ENCODE results near the gene GALNT18.

The GALNT18 gene

DNA sequence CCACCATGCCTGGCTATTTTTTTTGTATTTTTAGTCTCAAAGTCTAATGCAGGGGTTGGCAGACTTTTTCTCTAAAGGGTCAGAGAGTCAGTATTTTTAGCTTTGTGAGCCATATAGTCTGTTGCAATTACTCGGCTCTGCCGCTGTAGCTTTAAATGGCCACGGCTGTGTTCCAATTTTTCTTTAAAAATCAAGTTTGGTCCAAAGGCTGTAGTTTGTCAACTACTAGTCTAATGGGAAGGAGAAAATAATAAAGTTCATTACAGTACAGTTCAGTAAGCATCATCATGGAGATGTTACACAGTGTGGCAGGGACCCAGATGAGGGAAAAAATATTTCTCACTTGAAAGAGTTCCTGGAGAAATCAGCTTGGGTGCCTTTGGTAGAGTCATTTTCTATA is 376.4 kb downstream of the GALNT18 start:
- 97% methylated on average over 3 of the region's 3 CpGs for WGBS, 2 experiments (ENCODE audit: insufficient coverage in 2 of 2)
- Histone ChIP-seq H3K9me3 (ENCODE audit: control insufficient read depth, low read length) (no peaks in the 10 kb centered on the region), H3K4me1 (ENCODE audit: control insufficient read depth, insufficient read depth, low read length, poor library complexity, severe bottlenecking) (peaks cover 9% of the 10 kb centered on the region), H3K4me3 (ENCODE audit: extremely low read depth, insufficient read depth, low read length, poor library complexity, severe bottlenecking) (no peak overlapping the region), H3K36me3 (ENCODE audit: control insufficient read depth, insufficient read depth, low read length) (no peaks in the 10 kb centered on the region), H3K27ac (ENCODE audit: low read depth, low read length, severe bottlenecking) (no peak overlapping the region)

DNA sequence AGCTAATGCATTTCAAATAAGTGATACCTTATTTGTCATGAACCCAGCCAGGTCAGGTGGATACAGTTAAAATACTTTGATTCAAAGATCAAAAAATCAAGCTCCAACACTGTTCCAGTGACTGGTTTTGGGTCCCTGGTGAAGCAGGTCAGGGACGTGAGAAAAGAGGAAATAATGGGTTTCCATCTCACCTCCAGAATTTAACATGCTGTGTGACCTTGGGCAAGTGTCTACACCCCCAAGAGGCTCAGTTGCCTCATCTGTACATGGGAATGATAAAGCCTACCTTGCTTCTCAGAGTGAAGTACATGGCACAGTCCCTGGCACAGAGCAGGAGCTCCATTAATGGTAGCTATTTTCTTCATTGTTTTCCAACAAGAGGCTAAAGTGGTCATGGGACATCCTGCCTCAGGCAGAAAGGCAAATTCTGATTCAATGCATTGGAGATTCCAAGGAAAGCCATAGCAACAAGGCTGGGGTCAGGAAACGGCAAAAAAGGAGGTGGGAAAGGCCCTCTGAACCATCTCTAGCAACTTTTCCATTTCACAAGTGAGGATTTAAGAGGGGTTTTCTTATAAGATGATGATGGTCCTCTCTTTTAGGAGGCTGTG is 377.2 kb downstream of the GALNT18 start:
- Histone ChIP-seq H3K4me3 (ENCODE audit: extremely low read depth, insufficient read depth, low read length, poor library complexity, severe bottlenecking) (no peak overlapping the region), H3K36me3 (ENCODE audit: control insufficient read depth, insufficient read depth, low read length) (no peaks in the 10 kb centered on the region), H3K27ac (ENCODE audit: low read depth, low read length, severe bottlenecking) (peak overlapping the region; percentile 97), H3K9me3 (ENCODE audit: control insufficient read depth, low read length) (no peaks in the 10 kb centered on the region), H3K4me1 (ENCODE audit: control insufficient read depth, insufficient read depth, low read length, poor library complexity, severe bottlenecking) (peaks cover 6% of the 10 kb centered on the region)
- WGBS, 2 experiments (ENCODE audit: insufficient coverage in 2 of 2): 80% methylated on average over 1 of the region's 2 CpGs; no CpG with 5 or more reads in 1 of the 2 experiments

DNA sequence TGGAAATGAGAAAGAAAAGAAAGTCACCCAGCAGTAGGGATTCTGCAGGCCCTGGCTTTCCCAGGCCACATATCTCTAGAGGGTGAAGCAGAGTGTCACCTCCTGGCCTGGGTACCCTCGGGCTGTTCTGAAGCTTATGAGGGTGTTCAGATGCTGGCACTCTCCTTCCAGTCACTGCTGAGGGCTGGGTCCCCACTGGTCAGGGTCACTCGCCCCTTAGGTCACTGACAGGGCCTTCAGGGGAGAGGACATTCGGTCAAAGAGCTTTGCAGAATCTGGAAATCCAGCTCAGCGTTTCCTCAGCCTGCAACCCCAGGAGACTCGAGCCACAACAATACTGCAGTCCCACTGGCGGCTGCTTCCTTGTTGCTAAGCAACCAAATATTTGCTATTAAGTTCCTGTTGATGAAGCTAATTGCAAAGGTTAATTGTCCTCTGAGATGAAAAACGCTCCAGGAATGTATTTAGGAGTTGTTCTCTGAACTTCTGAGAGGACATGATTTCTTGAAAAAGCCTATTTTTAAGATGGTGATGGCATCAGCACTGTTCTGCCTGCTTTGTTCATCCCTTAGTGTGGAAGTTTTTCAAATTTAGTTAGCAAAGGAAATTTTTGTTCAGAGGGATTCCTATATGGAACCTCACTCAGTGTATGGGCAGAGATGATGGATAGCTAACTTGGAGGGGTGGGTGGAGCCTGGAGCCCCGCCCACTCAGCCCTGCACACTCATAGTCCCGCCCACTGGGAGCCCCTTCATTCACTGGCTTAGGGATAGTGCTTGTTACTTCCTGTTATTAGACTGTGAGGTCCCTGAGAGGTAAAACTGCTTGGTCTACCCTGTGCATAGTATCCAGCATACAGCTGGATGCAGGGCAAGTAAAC is 378.0 kb downstream of the GALNT18 start:
- H3K9me3 ChIP-seq (ENCODE audit: control insufficient read depth, low read length): no peaks in the 10 kb centered on the region
- WGBS, 2 experiments (ENCODE audit: insufficient coverage in 2 of 2): 52 to 54% methylated on average over 6 to 9 of the region's 9 CpGs
- H3K36me3 ChIP-seq (ENCODE audit: control insufficient read depth, insufficient read depth, low read length): no peaks in the 10 kb centered on the region
- H3K27ac ChIP-seq (ENCODE audit: low read depth, low read length, severe bottlenecking): peak overlapping the region; percentile 97
- no peak overlapping the region for H3K4me3 ChIP-seq (ENCODE audit: extremely low read depth, insufficient read depth, low read length, poor library complexity, severe bottlenecking)
- peaks cover 6% of the 10 kb centered on the region for H3K4me1 ChIP-seq (ENCODE audit: control insufficient read depth, insufficient read depth, low read length, poor library complexity, severe bottlenecking)

DNA sequence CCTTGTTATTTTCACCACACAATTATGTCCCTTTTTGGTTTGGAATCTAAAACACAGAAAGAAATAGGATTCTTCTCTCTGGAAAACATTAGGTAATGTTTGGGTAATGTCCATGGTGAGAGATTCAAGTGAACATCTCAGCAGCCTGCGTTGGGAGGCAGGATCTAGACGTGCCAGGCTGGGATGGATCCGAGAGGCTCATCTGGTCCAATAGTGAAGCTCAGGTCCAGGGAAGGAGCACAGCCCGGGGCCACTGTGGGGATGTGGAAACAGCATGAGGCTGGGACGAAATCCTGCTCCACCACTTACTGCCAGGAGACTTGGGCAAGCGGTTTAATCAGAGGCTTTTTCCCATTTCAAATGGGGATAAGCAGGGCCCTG is 378.6 kb downstream of the GALNT18 start:
- no peaks in the 10 kb centered on the region for H3K36me3 ChIP-seq (ENCODE audit: control insufficient read depth, insufficient read depth, low read length)
- no peak overlapping the region for H3K4me3 ChIP-seq (ENCODE audit: extremely low read depth, insufficient read depth, low read length, poor library complexity, severe bottlenecking)
- no peaks in the 10 kb centered on the region for H3K9me3 ChIP-seq (ENCODE audit: control insufficient read depth, low read length)
- H3K4me1 ChIP-seq (ENCODE audit: control insufficient read depth, insufficient read depth, low read length, poor library complexity, severe bottlenecking): peaks cover 6% of the 10 kb centered on the region
- 86 to 94% methylated on average over 3 to 5 of the region's 6 CpGs for WGBS, 2 experiments (ENCODE audit: insufficient coverage in 2 of 2)
- H3K27ac ChIP-seq (ENCODE audit: low read depth, low read length, severe bottlenecking): peak overlapping the region; percentile 97

DNA sequence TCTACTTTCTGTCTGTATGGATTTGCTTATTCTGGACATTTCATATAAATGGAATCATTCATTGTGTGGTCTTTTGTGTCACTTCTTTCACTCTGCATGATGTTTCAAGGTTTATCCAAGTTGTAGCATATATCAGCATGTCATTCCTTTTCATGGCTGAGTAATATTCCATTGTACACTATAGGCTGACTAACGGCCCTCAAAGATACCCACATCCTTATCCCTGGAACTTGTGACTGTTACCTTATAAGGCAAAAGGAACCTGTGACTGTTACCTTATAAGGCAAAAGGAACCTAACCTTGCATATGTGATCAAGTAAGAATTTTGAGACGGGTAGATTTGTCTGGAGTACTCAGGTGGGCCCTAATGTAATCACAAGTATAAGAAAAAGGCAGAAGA is 380.5 kb downstream of the GALNT18 start:
- WGBS, 2 experiments (ENCODE audit: insufficient coverage in 2 of 2): 88% methylated on average over 1 of the region's 2 CpGs; no CpG with 5 or more reads in 1 of the 2 experiments
- Histone ChIP-seq H3K4me1 (ENCODE audit: control insufficient read depth, insufficient read depth, low read length, poor library complexity, severe bottlenecking) (peaks cover 6% of the 10 kb centered on the region), H3K36me3 (ENCODE audit: control insufficient read depth, insufficient read depth, low read length) (no peaks in the 10 kb centered on the region)

DNA sequence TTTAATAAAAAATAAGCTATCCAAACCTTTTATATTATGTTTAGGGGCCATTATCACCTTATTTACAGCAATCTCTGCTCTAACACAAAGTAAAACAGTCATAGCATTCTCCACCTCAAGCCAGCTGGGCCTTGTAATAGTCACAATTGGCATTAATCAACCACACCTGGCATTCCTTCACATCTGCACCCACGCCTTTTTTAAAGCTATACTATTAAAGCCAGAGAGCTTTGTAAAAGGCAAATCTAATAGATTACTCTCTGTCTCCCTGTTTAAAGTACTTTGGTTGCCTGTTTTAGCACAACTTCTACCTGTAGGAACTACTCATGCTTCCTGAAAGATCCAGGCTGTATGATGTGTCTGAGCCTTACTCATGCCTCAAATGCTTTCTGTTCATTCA is 381.8 kb downstream of the GALNT18 start:
- Histone ChIP-seq H3K27ac (ENCODE audit: low read depth, low read length, severe bottlenecking) (no peak overlapping the region), H3K4me3 (ENCODE audit: extremely low read depth, insufficient read depth, low read length, poor library complexity, severe bottlenecking) (no peak overlapping the region), H3K9me3 (ENCODE audit: control insufficient read depth, low read length) (no peaks in the 10 kb centered on the region), H3K4me1 (ENCODE audit: control insufficient read depth, insufficient read depth, low read length, poor library complexity, severe bottlenecking) (peaks cover 6% of the 10 kb centered on the region), H3K36me3 (ENCODE audit: control insufficient read depth, insufficient read depth, low read length) (no peaks in the 10 kb centered on the region)
- 100% methylated on average over 1 of the region's 1 CpG; no CpG with 5 or more reads in 1 of the 2 experiments for WGBS, 2 experiments (ENCODE audit: insufficient coverage in 2 of 2)

More for the DNA sequence above, 380.5 kb downstream of the GALNT18 start:
- Histone ChIP-seq H3K9me3 (ENCODE audit: control insufficient read depth, low read length) (no peaks in the 10 kb centered on the region), H3K4me3 (ENCODE audit: extremely low read depth, insufficient read depth, low read length, poor library complexity, severe bottlenecking) (no peak overlapping the region), H3K27ac (ENCODE audit: low read depth, low read length, severe bottlenecking) (no peak overlapping the region)

DNA sequence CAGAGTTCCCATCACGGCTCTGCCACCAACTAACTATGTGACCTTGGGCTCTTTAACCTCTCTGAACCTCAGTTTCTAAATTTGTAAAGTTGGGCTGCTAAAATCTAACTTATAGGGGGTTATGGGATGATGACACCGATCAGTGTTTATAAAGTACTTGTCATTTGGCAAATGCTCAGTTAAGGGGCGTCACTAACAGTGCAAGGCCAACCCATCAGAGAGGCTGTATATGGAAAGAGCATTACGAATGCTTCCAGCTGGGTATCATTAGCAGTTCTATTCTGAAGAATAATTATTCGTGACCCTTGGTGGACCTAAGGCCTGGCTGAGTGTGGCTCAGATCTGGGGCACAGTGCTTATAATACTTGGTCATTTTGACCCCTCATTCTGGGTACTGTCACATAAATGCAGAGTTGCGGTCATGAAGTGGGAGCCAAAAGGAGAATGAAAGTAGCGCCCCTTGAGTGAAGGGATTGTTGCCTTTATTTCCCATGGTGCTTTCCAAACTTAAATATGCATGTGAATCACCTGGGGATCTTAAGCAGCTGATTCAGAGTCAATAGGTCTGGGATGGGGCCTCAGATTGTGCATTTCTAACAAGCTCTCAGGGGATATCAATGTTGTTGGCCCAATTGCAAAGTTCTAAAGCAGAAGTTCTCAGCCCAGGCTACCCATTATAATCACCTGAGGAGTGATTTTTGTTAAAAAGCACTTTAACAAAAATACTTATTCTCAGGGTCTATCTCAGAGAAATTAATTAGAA is 384.6 kb downstream of the GALNT18 start:
- Histone ChIP-seq H3K4me3 (ENCODE audit: extremely low read depth, insufficient read depth, low read length, poor library complexity, severe bottlenecking) (no peak overlapping the region), H3K36me3 (ENCODE audit: control insufficient read depth, insufficient read depth, low read length) (no peaks in the 10 kb centered on the region), H3K9me3 (ENCODE audit: control insufficient read depth, low read length) (no peaks in the 10 kb centered on the region), H3K27ac (ENCODE audit: low read depth, low read length, severe bottlenecking) (no peak overlapping the region), H3K4me1 (ENCODE audit: control insufficient read depth, insufficient read depth, low read length, poor library complexity, severe bottlenecking) (no peaks in the 10 kb centered on the region)
- WGBS, 2 experiments (ENCODE audit: insufficient coverage in 2 of 2): 92 to 93% methylated on average over 7 of the region's 7 CpGs

DNA sequence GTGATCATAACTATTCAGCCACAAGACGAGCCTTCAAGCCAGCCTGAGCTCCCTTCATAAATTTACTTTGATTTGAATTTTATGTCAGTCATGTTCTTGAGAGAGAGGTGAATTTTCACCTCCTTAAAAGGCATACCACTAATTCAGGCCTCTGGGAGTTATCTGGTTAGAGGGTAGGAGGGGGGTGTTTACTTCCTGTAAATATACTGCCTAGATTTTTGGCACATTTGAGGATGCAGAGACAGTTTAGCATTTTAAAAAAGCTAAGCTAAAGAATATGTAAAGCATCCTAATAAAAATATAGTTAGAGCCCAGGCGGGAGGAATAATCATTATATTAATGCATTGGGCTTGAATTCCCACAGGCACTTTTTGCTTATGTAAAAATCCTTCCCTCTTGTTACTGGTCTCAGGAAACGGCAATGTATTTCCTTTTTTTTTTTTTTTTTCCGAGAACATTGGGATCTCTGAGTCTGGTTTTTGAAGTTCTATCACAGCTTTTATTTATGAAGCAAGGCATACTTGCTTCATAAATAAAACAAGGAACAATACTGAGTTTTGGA is 385.2 kb downstream of the GALNT18 start:
- H3K4me1 ChIP-seq (ENCODE audit: control insufficient read depth, insufficient read depth, low read length, poor library complexity, severe bottlenecking): no peaks in the 10 kb centered on the region
- WGBS, 2 experiments (ENCODE audit: insufficient coverage in 2 of 2): no CpG with 5 or more reads among the region's 4 CpGs
- H3K4me3 ChIP-seq (ENCODE audit: extremely low read depth, insufficient read depth, low read length, poor library complexity, severe bottlenecking): no peak overlapping the region
- H3K27ac ChIP-seq (ENCODE audit: low read depth, low read length, severe bottlenecking): no peak overlapping the region
- no peaks in the 10 kb centered on the region for H3K36me3 ChIP-seq (ENCODE audit: control insufficient read depth, insufficient read depth, low read length)
- H3K9me3 ChIP-seq (ENCODE audit: control insufficient read depth, low read length): no peaks in the 10 kb centered on the region

DNA sequence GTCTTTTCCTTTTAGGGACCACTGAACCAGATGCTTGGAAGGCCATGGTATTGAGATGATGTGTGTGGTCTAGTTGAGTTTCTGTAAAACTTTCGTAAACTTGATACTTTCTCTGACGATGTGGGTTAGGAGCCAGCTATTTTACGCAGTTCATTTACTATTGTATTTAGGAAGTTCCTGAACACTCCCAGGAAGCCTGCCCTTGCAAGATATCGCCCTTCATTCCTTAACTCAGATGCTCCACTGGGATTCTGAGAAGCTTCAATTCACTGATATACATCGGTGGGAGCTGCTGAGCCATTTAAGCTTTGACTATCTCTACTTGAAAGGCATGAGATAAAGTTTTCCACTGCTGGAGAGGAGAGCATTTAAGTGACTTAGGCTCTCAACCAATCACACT is 390.0 kb downstream of the GALNT18 start:
- WGBS, 2 experiments (ENCODE audit: insufficient coverage in 2 of 2): 97 to 100% methylated on average over 3 of the region's 5 CpGs
- Histone ChIP-seq H3K27ac (ENCODE audit: low read depth, low read length, severe bottlenecking) (no peak overlapping the region), H3K4me1 (ENCODE audit: control insufficient read depth, insufficient read depth, low read length, poor library complexity, severe bottlenecking) (no peaks in the 10 kb centered on the region), H3K9me3 (ENCODE audit: control insufficient read depth, low read length) (no peaks in the 10 kb centered on the region), H3K36me3 (ENCODE audit: control insufficient read depth, insufficient read depth, low read length) (no peaks in the 10 kb centered on the region), H3K4me3 (ENCODE audit: extremely low read depth, insufficient read depth, low read length, poor library complexity, severe bottlenecking) (no peak overlapping the region)

DNA sequence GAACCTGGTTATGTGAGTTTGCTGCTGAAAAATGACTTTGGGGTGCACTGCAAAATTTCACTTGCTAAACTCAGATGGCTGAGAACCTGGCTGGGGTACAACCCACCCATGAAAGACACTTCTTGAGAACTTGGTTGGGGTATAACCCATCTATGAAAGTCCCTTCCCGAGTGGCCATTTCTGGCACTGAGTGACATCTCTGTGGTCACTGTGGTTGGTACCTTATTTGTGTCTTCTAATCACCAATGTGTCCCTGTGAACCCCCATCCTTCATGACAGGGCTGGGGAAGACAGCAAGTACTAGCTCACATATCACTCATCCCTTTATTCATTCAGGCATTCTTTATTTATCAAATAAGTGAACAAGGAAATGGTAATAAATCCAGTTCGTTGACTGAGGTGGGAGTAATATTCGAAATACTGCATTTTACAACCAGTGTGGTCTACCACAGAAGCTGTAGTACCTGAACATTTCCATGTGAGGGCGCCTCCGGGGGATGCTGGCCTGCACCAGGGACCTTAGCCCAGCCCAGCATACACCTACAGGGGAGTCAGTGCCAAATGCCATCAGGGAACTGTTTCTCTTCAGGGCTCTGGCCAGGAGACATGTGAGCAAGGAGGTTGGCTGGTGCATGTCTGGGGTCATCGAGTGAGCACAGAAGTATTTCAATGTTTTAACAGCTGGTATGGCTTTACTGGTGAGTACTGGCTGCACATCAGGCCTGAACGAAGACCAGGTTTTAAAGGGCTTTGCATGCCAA is 390.8 kb downstream of the GALNT18 start:
- no peaks in the 10 kb centered on the region for H3K36me3 ChIP-seq (ENCODE audit: control insufficient read depth, insufficient read depth, low read length)
- no peak overlapping the region for H3K4me3 ChIP-seq (ENCODE audit: extremely low read depth, insufficient read depth, low read length, poor library complexity, severe bottlenecking)
- no peaks in the 10 kb centered on the region for H3K4me1 ChIP-seq (ENCODE audit: control insufficient read depth, insufficient read depth, low read length, poor library complexity, severe bottlenecking)
- no peaks in the 10 kb centered on the region for H3K9me3 ChIP-seq (ENCODE audit: control insufficient read depth, low read length)
- H3K27ac ChIP-seq (ENCODE audit: low read depth, low read length, severe bottlenecking): no peak overlapping the region
- WGBS, 2 experiments (ENCODE audit: insufficient coverage in 2 of 2): 55% methylated on average over 6 of the region's 7 CpGs
